NB4 (cell line): ENCODE data around the gene GPX5.

Source experiments
- MYC ChIP-seq: IDR thresholded peaks from 2 replicates; pipeline ENCODE4 v1.6.1; 2011; ENCODE audit warnings: low read depth, low read length
- POLR2A ChIP-seq: IDR thresholded peaks from 2 replicates; pipeline ENCODE4 v1.6.1; 2011; ENCODE audit warnings: mild to moderate bottlenecking; ENCODE audit not compliant: insufficient read length; ENCODE audit errors: extremely low read depth
- TF ChIP-seq, protein P1 (sequence below): IDR thresholded peaks from one replicate; pipeline ENCODE4 v1.5.1; 2012; ENCODE audit warnings: low read depth, low read length
- TF ChIP-seq, protein P2 (sequence below): IDR thresholded peaks from 2 replicates; pipeline ENCODE4 v1.6.1; 2011; ENCODE audit warnings: low read depth, low read length

DNA sequence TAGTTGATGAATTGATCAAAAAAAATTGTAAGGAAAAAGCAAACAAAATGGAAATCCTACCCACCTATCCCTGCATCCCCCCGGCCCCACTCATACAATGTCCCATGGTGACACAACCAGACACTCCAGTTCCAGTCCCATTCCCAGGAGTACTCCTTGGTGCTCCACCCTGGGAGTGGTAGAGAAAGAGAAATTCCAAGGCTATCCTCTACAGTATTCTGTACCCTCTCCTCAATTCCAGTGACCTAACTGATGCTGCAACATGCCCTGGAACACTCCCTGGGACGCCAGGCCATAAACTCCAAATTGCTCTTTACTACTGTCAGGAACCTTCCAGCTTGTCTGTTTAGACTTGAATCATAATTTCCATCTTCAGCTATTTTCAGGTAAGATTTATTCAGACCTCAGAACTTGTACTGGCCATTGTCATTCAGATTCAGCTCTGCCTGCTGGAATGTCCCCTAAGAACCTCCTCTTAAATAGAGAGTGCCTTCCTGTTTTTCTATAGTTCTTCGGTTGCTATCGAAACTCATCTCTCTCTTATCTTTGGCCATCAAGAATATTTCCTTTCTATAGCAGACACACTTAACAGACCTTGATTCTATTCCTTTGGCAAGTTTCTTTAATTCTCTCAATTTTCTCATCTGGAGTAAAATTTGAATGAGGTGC, 18.7 kb upstream of the GPX5 start:
- TF ChIP-seq, protein P1, sequence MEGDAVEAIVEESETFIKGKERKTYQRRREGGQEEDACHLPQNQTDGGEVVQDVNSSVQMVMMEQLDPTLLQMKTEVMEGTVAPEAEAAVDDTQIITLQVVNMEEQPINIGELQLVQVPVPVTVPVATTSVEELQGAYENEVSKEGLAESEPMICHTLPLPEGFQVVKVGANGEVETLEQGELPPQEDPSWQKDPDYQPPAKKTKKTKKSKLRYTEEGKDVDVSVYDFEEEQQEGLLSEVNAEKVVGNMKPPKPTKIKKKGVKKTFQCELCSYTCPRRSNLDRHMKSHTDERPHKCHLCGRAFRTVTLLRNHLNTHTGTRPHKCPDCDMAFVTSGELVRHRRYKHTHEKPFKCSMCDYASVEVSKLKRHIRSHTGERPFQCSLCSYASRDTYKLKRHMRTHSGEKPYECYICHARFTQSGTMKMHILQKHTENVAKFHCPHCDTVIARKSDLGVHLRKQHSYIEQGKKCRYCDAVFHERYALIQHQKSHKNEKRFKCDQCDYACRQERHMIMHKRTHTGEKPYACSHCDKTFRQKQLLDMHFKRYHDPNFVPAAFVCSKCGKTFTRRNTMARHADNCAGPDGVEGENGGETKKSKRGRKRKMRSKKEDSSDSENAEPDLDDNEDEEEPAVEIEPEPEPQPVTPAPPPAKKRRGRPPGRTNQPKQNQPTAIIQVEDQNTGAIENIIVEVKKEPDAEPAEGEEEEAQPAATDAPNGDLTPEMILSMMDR, result no peak
- TF ChIP-seq POLR2A, result no peak
- TF ChIP-seq, protein P2, sequence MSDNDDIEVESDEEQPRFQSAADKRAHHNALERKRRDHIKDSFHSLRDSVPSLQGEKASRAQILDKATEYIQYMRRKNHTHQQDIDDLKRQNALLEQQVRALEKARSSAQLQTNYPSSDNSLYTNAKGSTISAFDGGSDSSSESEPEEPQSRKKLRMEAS, result no peak
- TF ChIP-seq MYC, result no peak
